DND-41 (cell line): ENCODE results near the gene OARD1.

Experiments
- CTCF ChIP-seq: IDR thresholded peaks from 2 replicates; pipeline ENCODE4 v1.5.1; 2012; ENCODE audit warnings: borderline replicate concordance, low read length, moderate library complexity, mild to moderate bottlenecking; ENCODE audit not compliant: poor library complexity, severe bottlenecking; ENCODE audit errors: extremely low read depth
- EZH2 ChIP-seq: IDR thresholded peaks from 3 replicates; pipeline ENCODE4 v1.6.1; 2012; ENCODE audit warnings: borderline replicate concordance, low read depth, mild to moderate bottlenecking, moderate library complexity, low read length, inconsistent platforms; ENCODE audit not compliant: severe bottlenecking

GRCh38 chr6:41025966-41026530 lies 46.1 kb downstream of the OARD1 start:
- TF ChIP-seq CTCF (no peak), EZH2 (no peak)
